Chondrocyte (in vitro differentiated cells): ENCODE measurements around the gene SPRN. TPM values are rescaled to one million over a fixed set of nuclear protein-coding genes. Genes with fewer than 3 reads are reported as not detected.
A peak's percentile ranks its signal among the peaks of the same experiment; 100 is the strongest.

ENCODE experiments used
- DNase-seq: peaks from one replicate; pipeline ENCODE4 v3.0.0; 2021; ENCODE audit warnings: mixed read lengths, low spot score
- H3K27ac Mint-ChIP-seq: one replicate; pipeline ENCODE4 v1.8.0; 2021; ENCODE audit warnings: mild to moderate bottlenecking, moderate library complexity, mixed read lengths; ENCODE audit not compliant: unreplicated experiment
- H3K27me3 Mint-ChIP-seq: 2 replicates; pipeline ENCODE4 v1.8.0; 2021; ENCODE audit warnings: low read depth, mixed read lengths
- H3K36me3 Mint-ChIP-seq: 2 replicates; pipeline ENCODE4 v1.8.0; 2021; ENCODE audit warnings: low read depth, mixed read lengths
- H3K4me1 Mint-ChIP-seq: 2 replicates; pipeline ENCODE4 v1.8.0; 2021; ENCODE audit warnings: low read depth, mild to moderate bottlenecking, mixed read lengths
- H3K4me3 Mint-ChIP-seq: one replicate; pipeline ENCODE4 v1.8.0; 2021; ENCODE audit warnings: mild to moderate bottlenecking, moderate library complexity, mixed read lengths; ENCODE audit not compliant: unreplicated experiment
- H3K9me3 Mint-ChIP-seq: 2 replicates; pipeline ENCODE4 v1.8.0; 2021; ENCODE audit warnings: low read depth, mixed read lengths
- total RNA-seq: library from RNA; stranded (reverse); gene quantifications from 3 replicates; pipeline ENCODE4 v1.2.1, GENCODE V29; 2021
- TF ChIP-seq, protein P1 (sequence below): fragments of 200-600 bp; sonication (generic); IDR thresholded peaks from 2 replicates; pipeline ENCODE4 v1.5.0; 2021; ENCODE audit warnings: antibody characterized with exemption, mild to moderate bottlenecking, moderate library complexity

Gene SPRN
- total RNA-seq, 1 donor from 2014 or later = 6.5 TPM

- TF ChIP-seq, protein P1, sequence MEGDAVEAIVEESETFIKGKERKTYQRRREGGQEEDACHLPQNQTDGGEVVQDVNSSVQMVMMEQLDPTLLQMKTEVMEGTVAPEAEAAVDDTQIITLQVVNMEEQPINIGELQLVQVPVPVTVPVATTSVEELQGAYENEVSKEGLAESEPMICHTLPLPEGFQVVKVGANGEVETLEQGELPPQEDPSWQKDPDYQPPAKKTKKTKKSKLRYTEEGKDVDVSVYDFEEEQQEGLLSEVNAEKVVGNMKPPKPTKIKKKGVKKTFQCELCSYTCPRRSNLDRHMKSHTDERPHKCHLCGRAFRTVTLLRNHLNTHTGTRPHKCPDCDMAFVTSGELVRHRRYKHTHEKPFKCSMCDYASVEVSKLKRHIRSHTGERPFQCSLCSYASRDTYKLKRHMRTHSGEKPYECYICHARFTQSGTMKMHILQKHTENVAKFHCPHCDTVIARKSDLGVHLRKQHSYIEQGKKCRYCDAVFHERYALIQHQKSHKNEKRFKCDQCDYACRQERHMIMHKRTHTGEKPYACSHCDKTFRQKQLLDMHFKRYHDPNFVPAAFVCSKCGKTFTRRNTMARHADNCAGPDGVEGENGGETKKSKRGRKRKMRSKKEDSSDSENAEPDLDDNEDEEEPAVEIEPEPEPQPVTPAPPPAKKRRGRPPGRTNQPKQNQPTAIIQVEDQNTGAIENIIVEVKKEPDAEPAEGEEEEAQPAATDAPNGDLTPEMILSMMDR = no peak
- no peak overlapping the region for H3K4me3 Mint-ChIP-seq
- H3K4me1 Mint-ChIP-seq = peaks cover 3% of the 10 kb centered on the region
- H3K27me3 Mint-ChIP-seq = no peaks in the 10 kb centered on the region
- peaks cover 7% of the 10 kb centered on the region for H3K36me3 Mint-ChIP-seq
- no peaks in the 10 kb centered on the region for H3K9me3 Mint-ChIP-seq
- DNase-seq = peak; percentile 50
- no peak overlapping the region for H3K27ac Mint-ChIP-seq
Observed at GRCh38 chr10:133385214-133385613, 39.2 kb downstream of the SPRN start.

GRCh38 chr10:133384071-133384470 is 40.4 kb downstream of the SPRN start:
- H3K27ac Mint-ChIP-seq = no peak overlapping the region
- TF ChIP-seq, protein P1 = no peak
- H3K4me1 Mint-ChIP-seq = peaks cover 3% of the 10 kb centered on the region
- H3K9me3 Mint-ChIP-seq = no peaks in the 10 kb centered on the region
- DNase-seq = peak; percentile 51
- H3K4me3 Mint-ChIP-seq = no peak overlapping the region
- peaks cover 7% of the 10 kb centered on the region for H3K36me3 Mint-ChIP-seq
- H3K27me3 Mint-ChIP-seq = no peaks in the 10 kb centered on the region

- no peaks in the 10 kb centered on the region for H3K9me3 Mint-ChIP-seq
- H3K4me3 Mint-ChIP-seq = no peak overlapping the region
- TF ChIP-seq, protein P1 = no peak
- peak; percentile 22 for DNase-seq
- no peak overlapping the region for H3K27ac Mint-ChIP-seq
- H3K27me3 Mint-ChIP-seq = no peaks in the 10 kb centered on the region
- peaks cover 3% of the 10 kb centered on the region for H3K4me1 Mint-ChIP-seq
- peaks cover 7% of the 10 kb centered on the region for H3K36me3 Mint-ChIP-seq
Observed at GRCh38 chr10:133383551-133383950, 40.9 kb downstream of the SPRN start.

DNA sequence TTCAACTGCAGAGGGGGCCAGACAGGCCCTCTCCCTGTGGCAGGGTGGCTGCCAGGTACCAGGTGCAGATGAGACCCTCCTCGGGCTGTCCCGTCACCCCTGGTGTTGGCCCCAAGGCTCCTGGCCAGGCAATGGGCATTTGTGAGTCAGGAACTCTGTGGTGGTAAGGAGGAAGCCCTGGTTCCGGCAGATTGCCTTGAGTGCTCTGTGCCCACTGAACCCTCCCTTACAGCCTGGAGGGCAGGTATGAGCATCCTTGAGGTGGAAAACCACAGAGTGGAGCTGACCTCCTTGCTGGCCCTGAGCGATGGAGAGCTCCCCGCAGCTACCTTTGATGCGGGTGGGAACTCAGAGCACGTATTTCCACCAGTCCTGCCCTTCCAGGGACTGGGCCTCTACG is 43.4 kb downstream of the SPRN start:
- DNase-seq = no peak
- Mint-ChIP-seq H3K27ac (no peak overlapping the region), H3K9me3 (no peaks in the 10 kb centered on the region), H3K27me3 (no peaks in the 10 kb centered on the region), H3K4me1 (peaks cover 3% of the 10 kb centered on the region), H3K36me3 (peaks cover 5% of the 10 kb centered on the region), H3K4me3 (no peak overlapping the region)
- TF ChIP-seq, protein P1 = no peak

GRCh38 chr10:133379801-133380666 is 44.4 kb downstream of the SPRN start:
- H3K27me3 Mint-ChIP-seq = no peaks in the 10 kb centered on the region
- no peak overlapping the region for H3K27ac Mint-ChIP-seq
- peak overlapping the region; percentile 55 for H3K4me3 Mint-ChIP-seq
- H3K36me3 Mint-ChIP-seq = peaks cover 5% of the 10 kb centered on the region
- TF ChIP-seq, protein P1 = no peak
- DNase-seq = no peak
- H3K4me1 Mint-ChIP-seq = peaks cover 3% of the 10 kb centered on the region
- no peaks in the 10 kb centered on the region for H3K9me3 Mint-ChIP-seq
